Measurements from ENCODE around the gene OR51T1. TPM values are rescaled to one million over a fixed set of nuclear protein-coding genes. Genes with fewer than 3 reads are reported as not detected.

Gene OR51T1
- total and polyA plus RNA-seq, 2 donors (not counting 1 experiment from before 2014, with no cell fraction given), result not detected

DNA sequence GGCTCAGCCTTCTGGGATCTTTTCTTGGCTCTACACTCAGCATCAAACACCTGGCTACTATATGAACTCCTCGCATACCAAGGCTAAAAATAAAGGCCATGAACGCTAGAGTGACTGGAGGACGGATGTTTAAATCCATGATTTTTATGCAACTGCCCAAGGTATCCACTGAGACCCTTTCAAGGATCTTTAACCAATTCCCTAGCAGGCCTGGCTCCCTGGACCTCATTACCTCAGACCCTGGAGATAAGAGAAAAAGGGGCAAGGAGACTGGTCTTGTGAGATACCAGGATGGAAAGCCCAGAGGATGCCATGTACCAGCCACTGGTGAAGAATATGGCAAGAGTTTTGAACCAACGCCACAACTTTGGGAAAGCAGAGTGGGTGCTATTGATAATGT lies 37.5 kb downstream of the OR51T1 start, which contains the start of gene OR51G2:
TSS of gene OR51G2 (minus strand) at position 101 of the 400 bp plus-strand sequence. CDS start 3,687 bp downstream, outside the sequence.
- ChIA-PET CTCF (interaction anchor here (1.0 kb wide), 1 partner anchor 8 kb away, joined by 3 read pairs; no protein-coding TSS in a partner anchor), POLR2A (no interaction called here)
- H3K4me2 ChIP-seq (replicated peaks; ENCODE audit: low read depth, low read length, poor library complexity, severe bottlenecking), result no peak within 1 kb of the TSS
- Mint-ChIP-seq H3K4me3 (no peak within 1 kb of the TSS), H3K4me1 (no peaks in the 10 kb centered on the region), H3K9me3 (ENCODE audit: insufficient read depth) (no peaks in the 10 kb centered on the region), H3K27me3 (no peaks in the 10 kb centered on the region), H3K27ac (no peak within 1 kb of the TSS)
- no peaks in the 10 kb centered on the region for H3K36me3 ChIP-seq (replicated peaks in 1 of 2; ENCODE audit: control extremely low read depth in 1 of 2, control insufficient read depth in 1 of 2, extremely low read depth in 1 of 2, insufficient read depth in 2 of 2, low read length in 1 of 2)
- no peaks in the 10 kb centered on the region for H3K27me3 ChIP-seq (replicated peaks in 1 of 4; ENCODE audit: control extremely low read depth in 1 of 4, control insufficient read depth in 3 of 4, insufficient read depth in 4 of 4, low read length in 3 of 4)
- DNase-seq, result no peak
- no peak for TF ChIP-seq EZH2 (IDR thresholded peaks at IDR 0.05; ENCODE audit: borderline replicate concordance, insufficient read depth, low read depth, low read length, poor library complexity, severe bottlenecking)
- TF ChIP-seq, protein P1, sequence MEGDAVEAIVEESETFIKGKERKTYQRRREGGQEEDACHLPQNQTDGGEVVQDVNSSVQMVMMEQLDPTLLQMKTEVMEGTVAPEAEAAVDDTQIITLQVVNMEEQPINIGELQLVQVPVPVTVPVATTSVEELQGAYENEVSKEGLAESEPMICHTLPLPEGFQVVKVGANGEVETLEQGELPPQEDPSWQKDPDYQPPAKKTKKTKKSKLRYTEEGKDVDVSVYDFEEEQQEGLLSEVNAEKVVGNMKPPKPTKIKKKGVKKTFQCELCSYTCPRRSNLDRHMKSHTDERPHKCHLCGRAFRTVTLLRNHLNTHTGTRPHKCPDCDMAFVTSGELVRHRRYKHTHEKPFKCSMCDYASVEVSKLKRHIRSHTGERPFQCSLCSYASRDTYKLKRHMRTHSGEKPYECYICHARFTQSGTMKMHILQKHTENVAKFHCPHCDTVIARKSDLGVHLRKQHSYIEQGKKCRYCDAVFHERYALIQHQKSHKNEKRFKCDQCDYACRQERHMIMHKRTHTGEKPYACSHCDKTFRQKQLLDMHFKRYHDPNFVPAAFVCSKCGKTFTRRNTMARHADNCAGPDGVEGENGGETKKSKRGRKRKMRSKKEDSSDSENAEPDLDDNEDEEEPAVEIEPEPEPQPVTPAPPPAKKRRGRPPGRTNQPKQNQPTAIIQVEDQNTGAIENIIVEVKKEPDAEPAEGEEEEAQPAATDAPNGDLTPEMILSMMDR (IDR thresholded peaks at IDR 0.05), result no peak
- no peaks in the 10 kb centered on the region for H3K9me3 ChIP-seq (ENCODE audit: control extremely low read depth in 1 of 3, control insufficient read depth in 2 of 3, insufficient read depth in 1 of 3, low read length in 2 of 3)
- no peak within 1 kb of the TSS for H3K4me3 ChIP-seq (ENCODE audit: control extremely low read depth in 1 of 5, extremely low read depth in 1 of 5, insufficient read depth in 1 of 5, low read depth in 2 of 5, low read length in 4 of 5)
- H3K9ac ChIP-seq (ENCODE audit: low read length), result no peak within 1 kb of the TSS
- H4K20me1 ChIP-seq (ENCODE audit: control insufficient read depth, insufficient read depth, low read length, poor library complexity, severe bottlenecking), result no peaks in the 10 kb centered on the region
- no peaks in the 10 kb centered on the region for H3K4me1 ChIP-seq (ENCODE audit: control insufficient read depth in 2 of 2, insufficient read depth in 2 of 2, low read length in 2 of 2)
- no peak within 1 kb of the TSS for H2AFZ ChIP-seq (ENCODE audit: insufficient read depth, low read depth, low read length, poor library complexity, severe bottlenecking)
- no peak within 1 kb of the TSS for H3K27ac ChIP-seq (ENCODE audit: low read length in 2 of 2)
- no peaks in the 10 kb centered on the region for H3K79me2 ChIP-seq (ENCODE audit: control insufficient read depth, insufficient read depth, low read length)
- WGBS (ENCODE audit: insufficient coverage), result 100% methylated on average over 1 of the region's 4 CpGs
- ATAC-seq (ENCODE audit: low read depth), result no peak
- intact Hi-C loops (cut with micrococcal nuclease), result no loop called here

DNA sequence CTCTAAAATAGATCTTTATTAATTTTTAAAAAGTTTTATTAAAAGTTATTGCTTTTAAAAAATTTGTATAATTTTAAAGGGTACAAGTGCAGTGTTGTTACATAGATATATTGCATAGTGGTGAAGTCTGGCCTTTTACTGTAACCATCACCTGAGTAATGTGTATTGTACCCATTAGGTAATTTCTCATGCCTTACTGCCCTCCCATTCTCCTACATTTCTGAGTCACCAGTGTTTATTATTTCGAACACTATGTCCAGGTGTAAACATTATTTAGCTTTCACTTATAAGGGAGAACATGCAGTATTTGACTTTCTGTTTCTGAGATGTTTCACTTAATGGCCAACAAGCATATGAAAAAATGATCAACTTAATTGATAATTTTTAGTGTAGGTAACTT lies 40.1 kb downstream of the OR51T1 start:
- Histone ChIP-seq H3K27ac (ENCODE audit: low read length in 2 of 2) (no peak overlapping the region), H4K20me1 (ENCODE audit: control insufficient read depth, insufficient read depth, low read length, poor library complexity, severe bottlenecking) (no peaks in the 10 kb centered on the region), H3K9ac (ENCODE audit: low read length) (no peak overlapping the region), H2AFZ (ENCODE audit: insufficient read depth, low read depth, low read length, poor library complexity, severe bottlenecking) (no peak overlapping the region), H3K27me3 (replicated peaks in 1 of 4; ENCODE audit: control extremely low read depth in 1 of 4, control insufficient read depth in 3 of 4, insufficient read depth in 4 of 4, low read length in 3 of 4) (no peaks in the 10 kb centered on the region), H3K4me1 (ENCODE audit: control insufficient read depth in 2 of 2, insufficient read depth in 2 of 2, low read length in 2 of 2) (no peaks in the 10 kb centered on the region), H3K36me3 (replicated peaks in 1 of 2; ENCODE audit: control extremely low read depth in 1 of 2, control insufficient read depth in 1 of 2, extremely low read depth in 1 of 2, insufficient read depth in 2 of 2, low read length in 1 of 2) (no peaks in the 10 kb centered on the region), H3K79me2 (ENCODE audit: control insufficient read depth, insufficient read depth, low read length) (no peaks in the 10 kb centered on the region), H3K9me3 (ENCODE audit: control extremely low read depth in 1 of 3, control insufficient read depth in 2 of 3, insufficient read depth in 1 of 3, low read length in 2 of 3) (no peaks in the 10 kb centered on the region), H3K4me2 (replicated peaks; ENCODE audit: low read depth, low read length, poor library complexity, severe bottlenecking) (no peak overlapping the region), H3K4me3 (ENCODE audit: control extremely low read depth in 1 of 5, extremely low read depth in 1 of 5, insufficient read depth in 1 of 5, low read depth in 2 of 5, low read length in 4 of 5) (no peak overlapping the region)
- Mint-ChIP-seq H3K9me3 (ENCODE audit: insufficient read depth) (no peaks in the 10 kb centered on the region), H3K4me1 (no peaks in the 10 kb centered on the region), H3K27ac (no peak overlapping the region), H3K4me3 (no peak overlapping the region), H3K27me3 (no peaks in the 10 kb centered on the region)
- ChIA-PET POLR2A (no interaction called here), CTCF (no interaction called here)
- DNase-seq (no peak), ATAC-seq (ENCODE audit: low read depth) (no peak)
- TF ChIP-seq, protein P1 (IDR thresholded peaks at IDR 0.05), result no peak
- no peak for TF ChIP-seq EZH2 (IDR thresholded peaks at IDR 0.05; ENCODE audit: borderline replicate concordance, insufficient read depth, low read depth, low read length, poor library complexity, severe bottlenecking)
- intact Hi-C loops (cut with micrococcal nuclease), result no loop called here
- no CpG with 5 or more reads among the region's 1 CpG for WGBS (ENCODE audit: insufficient coverage)

All from B cell (primary cell).